ENCODE data around the gene WNT8A. TPM values are rescaled to one million over a fixed set of nuclear protein-coding genes. Genes with fewer than 3 reads are reported as not detected.

Gene WNT8A
- total RNA-seq: not detected in 2 replicates

GRCh38 chr5:138083702-138084101 is at the start of gene WNT8A:
Gene WNT8A (plus strand): TSS chr5:138084033. CDS start chr5:138084128, 95 bp downstream.

GRCh38 chr5:138138949-138139780 is 55.3 kb downstream of the WNT8A start, which contains the start of gene NME5:
Gene NME5 (minus strand): TSS chr5:138139428. CDS start chr5:138138780, 648 bp downstream.

Other genes with a start within 250 kb of the WNT8A start
- gene MYOT, start 216.2 kb upstream of the WNT8A start, total RNA-seq: not detected in 2 replicates
- 0.38 TPM in 1 of 2 replicates, not detected in the other for gene PKD2L2, start 194.6 kb upstream of the WNT8A start, total RNA-seq
- 15.3 and 18.3 TPM in 2 replicates for gene FAM13B, start 51.0 kb upstream of the WNT8A start, total RNA-seq
- 0.77 and 1.7 TPM in 2 replicates for gene NME5, start 55.4 kb downstream of the WNT8A start, total RNA-seq
- gene BRD8, start 94.6 kb downstream of the WNT8A start, total RNA-seq: 25.7 and 36.0 TPM in 2 replicates
- 8.7 and 86.5 TPM in 2 replicates for gene KIF20A, start 95.1 kb downstream of the WNT8A start, total RNA-seq
- gene CDC23, start 129.3 kb downstream of the WNT8A start, total RNA-seq: 24.2 and 28.9 TPM in 2 replicates
- gene GFRA3, start 190.6 kb downstream of the WNT8A start, total RNA-seq: not detected in 2 replicates
- 1.1 and 9.0 TPM in 2 replicates for gene CDC25C, start 247.8 kb downstream of the WNT8A start, total RNA-seq

All from regular cardiac myocyte (primary cell).